ENCODE measurements around the gene RNF112.
"Not testable (repeated sequence)": the region's sequence is repeated elsewhere in the genome, so short reads cannot be mapped to it uniquely, and the experiment has no call there.

RNF112 gene

DNA sequence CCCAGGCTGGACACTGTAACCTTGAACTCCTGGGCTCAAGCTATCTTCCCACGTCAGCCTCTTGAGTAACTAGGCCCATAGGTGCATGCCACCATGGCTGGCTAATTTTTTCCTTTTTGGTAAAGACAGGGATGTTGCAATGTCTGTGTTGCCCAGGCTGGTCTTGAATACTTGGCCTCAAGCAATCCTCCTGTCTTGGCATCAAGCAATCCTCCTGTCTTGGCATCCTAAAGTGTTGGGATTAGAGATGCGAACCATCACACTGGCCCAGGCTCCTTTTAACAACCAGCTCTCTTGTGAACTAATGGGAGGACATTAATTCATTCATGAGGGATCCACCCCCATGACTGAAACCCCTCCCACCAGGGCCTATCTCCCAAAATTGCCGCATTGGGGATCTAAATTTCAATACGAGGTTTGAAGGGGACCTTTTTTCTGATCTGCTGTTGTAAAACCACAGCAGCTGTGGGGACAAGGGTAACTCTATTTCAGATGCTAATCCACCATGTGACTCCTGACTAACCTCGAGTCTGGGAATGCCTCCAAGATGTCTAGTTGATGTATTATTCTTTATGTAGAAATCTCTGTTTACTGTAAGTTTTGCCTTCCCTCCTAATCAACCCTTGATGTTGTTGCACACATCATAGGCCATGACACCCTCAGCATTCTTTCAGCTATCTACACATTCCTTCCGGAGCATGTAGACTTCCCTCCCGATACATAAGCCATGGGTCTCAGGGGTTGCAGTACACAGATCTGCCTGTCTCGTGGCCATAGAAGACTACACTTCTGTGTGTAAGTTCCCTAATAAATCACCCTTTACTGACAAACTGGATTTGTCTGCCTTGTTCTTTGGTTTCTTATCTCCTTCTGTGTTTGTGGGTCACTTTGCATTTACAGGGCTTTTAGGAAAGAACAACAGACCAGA is 37.6 kb downstream of the RNF112 start:
- no peak for DNase-seq (ENCODE audit: low read depth in 2 of 3, low spot score in 2 of 3)

DNA sequence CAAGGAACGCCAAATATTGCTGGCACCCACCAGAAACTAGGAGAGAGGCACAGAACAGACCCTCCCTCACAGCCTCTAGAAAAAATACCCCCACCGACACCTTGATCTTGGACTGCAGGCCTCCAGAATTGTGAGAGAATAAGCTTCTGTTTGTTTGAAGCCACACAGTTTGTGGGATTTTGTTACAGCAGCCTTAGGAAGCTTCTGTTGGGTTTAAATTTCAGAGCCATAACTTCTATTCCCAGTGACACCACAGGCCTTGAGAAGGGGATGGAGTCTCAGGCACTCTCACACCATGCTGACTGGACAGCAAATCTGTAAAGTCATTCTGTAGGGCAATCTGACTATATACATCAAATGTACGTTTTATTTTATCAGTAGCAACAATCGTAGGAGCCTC is 38.6 kb downstream of the RNF112 start:
- DNase-seq (ENCODE audit: low read depth in 2 of 3, low spot score in 2 of 3), result no peak

- DNase-seq (ENCODE audit: low read depth in 2 of 3, low spot score in 2 of 3), result no peak
Observed at GRCh38 chr17:19453296-19453695, 42.3 kb downstream of the RNF112 start.

GRCh38 chr17:19454074-19454473 is 43.0 kb downstream of the RNF112 start:
- no peak for DNase-seq (ENCODE audit: low read depth in 2 of 3, low spot score in 2 of 3)

DNA sequence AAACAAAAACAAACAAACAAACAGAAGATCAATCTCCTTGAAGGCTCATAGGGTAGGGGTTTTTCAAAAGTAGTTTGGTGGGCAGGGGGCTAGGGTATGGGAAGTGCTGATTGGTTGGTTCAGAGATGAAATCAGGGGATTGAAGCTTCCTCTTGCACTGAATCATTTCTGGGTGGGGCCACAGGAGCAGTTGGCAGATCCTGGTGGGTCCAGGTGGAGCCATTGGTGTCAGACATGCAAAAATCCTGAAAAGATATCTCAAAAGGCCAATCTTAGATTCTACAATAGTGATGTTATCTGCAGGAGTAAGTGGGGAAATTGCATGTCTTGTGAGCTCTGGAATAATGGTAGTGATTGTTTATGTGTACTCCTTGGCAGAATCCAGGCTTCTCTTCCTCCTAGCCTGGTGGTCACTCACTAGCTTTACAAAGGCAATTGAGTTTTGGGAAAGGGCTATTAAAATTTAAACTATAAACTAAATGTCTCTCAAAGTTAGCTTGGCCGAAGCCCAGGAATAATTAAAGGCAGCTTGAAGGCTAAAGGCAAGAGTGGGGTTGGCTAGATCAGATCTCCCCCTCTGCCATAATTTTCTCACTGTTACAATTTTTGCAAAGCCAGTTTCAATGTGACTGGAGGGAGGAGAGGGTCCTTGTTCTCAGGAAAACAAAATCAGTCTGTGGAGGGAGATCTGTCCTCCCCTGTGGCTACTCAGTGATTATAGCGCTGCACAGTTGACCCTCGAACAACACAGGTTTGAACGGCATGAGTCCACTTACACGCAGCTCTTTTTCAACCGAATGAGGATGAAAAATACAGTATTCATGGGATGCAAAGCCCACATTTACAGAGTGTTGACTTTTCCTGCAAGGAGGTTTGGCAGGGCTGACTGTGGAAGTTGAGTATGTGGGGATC is 45.2 kb downstream of the RNF112 start:
- no peak for DNase-seq (ENCODE audit: low read depth in 2 of 3, low spot score in 2 of 3)

DNA sequence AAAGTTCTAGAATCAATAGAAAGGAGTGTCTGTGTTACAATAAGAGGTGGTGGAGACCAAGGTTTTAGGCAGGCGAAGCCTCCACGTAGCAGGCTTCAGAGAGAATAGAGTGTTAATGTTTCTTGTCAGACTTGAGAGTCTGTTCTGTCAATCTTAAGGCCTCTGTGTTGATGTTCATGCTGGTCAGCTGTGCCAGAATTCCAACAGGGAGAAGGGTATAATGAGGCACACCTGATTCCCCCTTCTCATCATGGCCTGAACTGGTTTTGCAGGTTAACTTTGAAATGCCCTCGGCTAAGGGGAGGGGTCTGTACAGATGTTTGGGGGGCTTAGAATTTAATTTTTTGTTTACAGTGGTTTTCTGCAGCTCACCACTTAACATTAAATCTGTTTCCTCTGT is 46.0 kb downstream of the RNF112 start:
- no peak for DNase-seq (ENCODE audit: low read depth in 2 of 3, low spot score in 2 of 3)

DNA sequence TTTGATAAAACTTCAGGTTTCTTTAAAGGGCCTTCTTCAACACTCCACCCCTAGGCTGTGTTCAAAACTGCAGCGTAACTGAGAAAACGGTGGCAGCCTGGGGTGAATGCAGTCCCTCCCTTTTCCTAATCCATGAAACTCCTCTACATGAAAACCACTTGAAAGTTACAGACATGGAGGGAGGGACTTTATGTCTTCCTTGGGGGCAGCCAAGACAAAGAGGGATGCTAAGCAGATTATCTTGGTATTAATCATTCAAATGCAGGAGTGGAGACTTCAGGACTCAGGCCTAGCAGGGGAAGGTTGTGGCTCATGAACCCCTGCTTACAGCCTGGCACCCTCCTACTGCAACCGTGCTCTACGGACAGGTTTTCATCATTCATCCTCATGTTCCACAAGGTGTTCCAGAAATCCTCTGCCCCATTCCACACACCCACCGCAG is 46.8 kb downstream of the RNF112 start:
- no peak for DNase-seq (ENCODE audit: low read depth in 2 of 3, low spot score in 2 of 3)

GRCh38 chr17:19458481-19458880 is 47.4 kb downstream of the RNF112 start:
- not testable (repeated sequence) for DNase-seq (ENCODE audit: low read depth in 2 of 3, low spot score in 2 of 3)

DNA sequence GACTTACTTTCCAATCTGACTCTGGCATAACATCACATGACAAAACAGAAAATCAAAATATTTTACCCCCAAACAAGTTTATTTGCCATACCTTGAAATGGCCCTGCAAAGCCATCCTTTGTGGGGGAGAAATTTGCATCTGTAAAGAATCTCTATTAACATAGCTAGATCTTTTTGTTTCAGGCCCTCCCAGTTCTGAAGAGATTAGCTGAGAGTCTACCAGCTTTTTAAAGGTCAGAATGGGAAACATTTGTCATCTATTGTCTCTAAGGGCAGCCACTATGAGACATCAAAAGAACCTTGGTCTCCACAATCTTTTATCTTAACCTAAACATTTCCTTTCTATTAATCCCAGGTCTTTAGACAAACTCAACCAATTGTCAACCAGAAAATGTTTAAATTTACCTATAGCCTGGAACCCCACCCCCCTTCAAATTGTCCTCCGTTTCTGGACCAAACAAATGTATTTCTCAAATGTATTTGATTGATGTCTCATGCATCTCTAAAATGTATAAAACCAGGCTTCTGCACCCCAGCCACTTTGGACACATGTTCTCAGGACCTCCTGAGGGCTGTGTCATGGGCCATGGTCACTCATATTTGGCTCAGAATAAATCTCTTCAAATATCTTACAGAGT is 48.1 kb downstream of the RNF112 start:
- DNase-seq (ENCODE audit: low read depth in 2 of 3, low spot score in 2 of 3), result not testable (repeated sequence)

- no peak for DNase-seq (ENCODE audit: low read depth in 2 of 3, low spot score in 2 of 3)
Observed at GRCh38 chr17:19460700-19461099, 49.7 kb downstream of the RNF112 start.

- no peak for DNase-seq (ENCODE audit: low read depth in 2 of 3, low spot score in 2 of 3)
Observed at GRCh38 chr17:19461116-19461515, 50.1 kb downstream of the RNF112 start.

GRCh38 chr17:19461681-19462080 is 50.6 kb downstream of the RNF112 start:
- DNase-seq (ENCODE audit: low read depth in 2 of 3, low spot score in 2 of 3), result no peak

DNA sequence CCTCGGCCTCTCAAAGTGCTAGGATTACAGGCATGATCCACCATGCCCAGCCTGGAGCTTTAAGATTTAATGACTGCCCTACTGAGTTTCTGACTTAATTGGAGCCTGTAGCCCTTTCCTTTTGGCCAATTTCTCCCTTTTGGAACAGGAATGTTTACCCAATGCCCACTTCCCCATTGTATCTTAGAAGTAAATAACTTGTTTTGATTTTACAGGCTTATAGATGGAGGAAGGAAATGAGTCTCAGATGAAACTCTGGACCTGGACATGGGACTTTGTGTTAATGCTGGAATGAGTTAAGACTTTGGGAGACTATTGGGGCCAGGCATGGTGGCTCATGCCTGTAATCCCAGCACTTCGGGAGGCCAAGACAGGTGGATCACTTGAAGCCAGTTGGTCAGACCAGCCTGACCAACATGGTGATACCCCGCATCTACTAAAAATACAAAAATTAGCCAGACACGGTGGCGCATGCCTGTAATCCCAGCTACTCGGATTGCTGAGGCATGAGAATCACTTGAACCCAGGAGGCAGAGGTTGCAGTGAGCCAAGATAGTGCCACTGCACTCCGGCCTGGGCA is 51.5 kb downstream of the RNF112 start:
- not testable (repeated sequence) for DNase-seq (ENCODE audit: low read depth in 2 of 3, low spot score in 2 of 3)

DNA sequence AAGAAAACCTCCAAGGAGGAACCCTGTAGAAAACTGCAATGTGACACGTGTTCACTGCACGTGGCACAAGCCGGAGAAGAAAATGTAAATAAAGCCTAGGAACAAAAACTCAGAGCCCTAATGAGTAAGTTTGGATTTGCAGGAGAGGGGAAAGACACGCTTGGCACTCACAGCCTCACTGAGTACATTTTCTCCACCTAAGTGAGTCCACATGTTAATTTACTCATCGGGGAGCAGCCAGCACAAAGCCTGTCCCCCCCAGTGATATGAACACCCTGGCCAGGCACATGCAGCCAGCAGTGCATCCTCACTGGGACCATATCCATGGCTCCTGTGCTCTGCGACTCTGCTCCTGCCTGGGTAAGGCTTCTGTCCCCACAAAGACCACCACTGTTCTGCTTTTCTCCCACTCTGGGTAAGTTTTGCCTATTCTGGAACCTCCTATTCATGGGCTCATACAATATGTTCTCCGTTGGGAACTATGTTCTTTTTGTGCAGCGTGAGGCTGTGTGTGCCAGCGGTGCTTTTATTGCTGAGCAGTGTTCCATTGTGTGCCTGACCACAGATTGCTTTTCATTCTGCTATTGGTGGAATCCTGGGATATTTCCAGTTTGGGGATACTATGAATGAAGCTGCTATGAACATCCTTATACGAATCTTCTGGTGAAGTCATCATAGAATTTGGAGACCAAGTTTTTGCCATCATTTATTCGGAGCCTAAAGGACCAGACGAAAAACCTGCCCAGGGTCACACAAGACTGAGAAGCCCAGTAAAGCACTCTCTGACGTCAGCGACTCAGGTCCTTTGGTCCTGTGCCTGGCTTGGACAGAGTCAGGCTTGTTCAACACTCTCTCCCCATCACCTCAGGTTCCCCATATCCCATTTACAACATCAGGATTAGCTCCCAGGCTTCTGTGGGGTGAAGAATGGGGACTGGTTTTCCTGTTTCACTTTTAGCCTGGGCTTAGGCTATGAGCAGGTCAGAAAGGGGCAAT is 53.3 kb downstream of the RNF112 start:
- no peak for DNase-seq (ENCODE audit: low read depth in 2 of 3, low spot score in 2 of 3)

Data from activated CD8-positive, alpha-beta memory T cell treated with anti-CD3 and anti-CD28 coated beads for 48 hours (primary cell).